Endothelial cell of umbilical vein (primary cell): ENCODE measurements around the gene WNT6. TPM values are rescaled to one million over a fixed set of nuclear protein-coding genes. Genes with fewer than 3 reads are reported as not detected.

ENCODE experiments used
- BruUV-seq: library from RNA; stranded (reverse); fragments of 400-500 nt; replicated peaks from 2 replicates; lab custom pipeline; 2021; lab: Mats Ljungman, UMichigan
- CTCF ChIA-PET: fragments of 300-600, 350-600 bp; sonication (Branson Sonifier 250); formaldehyde crosslinking; loops from one replicate; lab custom pipeline; 2021; ENCODE audit warnings: antibody characterized with exemption, inconsistent platforms; lab: Charles Lee
- POLR2A ChIA-PET: fragments of 300-600, 350-600 bp; sonication (Branson Sonifier 250); formaldehyde crosslinking; loops from one replicate; lab custom pipeline; 2021; ENCODE audit warnings: antibody characterized with exemption, inconsistent platforms; lab: Charles Lee
- DNase-seq: peaks from one replicate; pipeline ENCODE4 v3.0.0-alpha.2; 2011; ENCODE audit warnings: low read depth, low spot score
- FAIRE-seq: peaks from 2 replicates; lab custom pipeline; 2011; peaks lifted over from hg19 to GRCh38; lab: Jason Lieb, UNC
- H2AFZ ChIP-seq: 2 replicates; pipeline ENCODE4 v1.6.0; 2012; ENCODE audit warnings: low read depth, low read length, control low read depth, inconsistent platforms
- H3K27ac ChIP-seq: 2 replicates; pipeline ENCODE4 v1.5.1; 2011; ENCODE audit warnings: low read depth, mild to moderate bottlenecking, control low read depth, low read length, moderate library complexity; ENCODE audit not compliant: insufficient read depth
- H3K27me3 ChIP-seq, 2 experiments: 2 replicates each; pipeline versions ENCODE4 v1.6.0 to v1.6.1; 2011; ENCODE audit warnings: low read length in 2 of 2, mixed read lengths in 1 of 2; ENCODE audit not compliant: control insufficient read depth in 2 of 2, insufficient read depth in 2 of 2
- H3K36me3 ChIP-seq, 2 experiments: 2 replicates in 1 of 2; 3 replicates in 1 of 2; pipeline ENCODE4 v1.5.1; 2011; ENCODE audit warnings: low read length in 2 of 2, mild to moderate bottlenecking in 1 of 2, moderate library complexity in 1 of 2; ENCODE audit not compliant: control insufficient read depth in 2 of 2, insufficient read depth in 2 of 2; ENCODE audit errors: extremely low read depth in 1 of 2
- H3K4me1 ChIP-seq: 3 replicates; pipeline ENCODE4 v1.5.1; 2011; ENCODE audit warnings: mild to moderate bottlenecking, low read length; ENCODE audit not compliant: control insufficient read depth, insufficient read depth; ENCODE audit errors: extremely low read depth
- H3K4me2 ChIP-seq: 2 replicates; pipeline ENCODE4 v1.6.1; 2011; ENCODE audit warnings: low read length, control low read depth, mixed read lengths; ENCODE audit not compliant: insufficient read depth
- H3K4me3 ChIP-seq, 3 experiments: fragments of 200-600 bp in 1 of 3; sonication (generic), shearing (Covaris generic) in 1 of 3; replicated peaks in 1 of 3; 2 replicates each; pipeline ENCODE4 v1.5.1; 2011 to 2016; ENCODE audit warnings: control low read depth in 3 of 3, low read length in 3 of 3, mild to moderate bottlenecking in 2 of 3, inconsistent platforms in 1 of 3, low read depth in 1 of 3, moderate library complexity in 1 of 3; ENCODE audit not compliant: insufficient read depth in 1 of 3
- H3K79me2 ChIP-seq: 2 replicates; pipeline ENCODE4 v1.6.0; 2012; ENCODE audit warnings: low read length, inconsistent platforms; ENCODE audit not compliant: control insufficient read depth, insufficient read depth
- H3K9ac ChIP-seq: replicated peaks from 2 replicates; pipeline ENCODE3; 2011; ENCODE audit warnings: low read length, control low read depth; ENCODE audit not compliant: insufficient read depth; ENCODE audit errors: extremely low read depth
- H3K9me1 ChIP-seq: replicated peaks from 3 replicates; pipeline ENCODE4 v1.6.0; 2011; ENCODE audit warnings: mild to moderate bottlenecking, low read length; ENCODE audit not compliant: control insufficient read depth, insufficient read depth; ENCODE audit errors: extremely low read depth
- H3K9me3 ChIP-seq: replicated peaks from 2 replicates; pipeline ENCODE4 v1.5.1; 2012; ENCODE audit warnings: low read length, inconsistent platforms; ENCODE audit not compliant: control insufficient read depth, insufficient read depth
- H4K20me1 ChIP-seq: replicated peaks from 2 replicates; pipeline ENCODE3; 2011; ENCODE audit warnings: mild to moderate bottlenecking, low read length; ENCODE audit not compliant: control insufficient read depth, insufficient read depth; ENCODE audit errors: extremely low read depth
- CTCF ChIP-seq, 2 donors: IDR thresholded peaks; 1 replicate in 1 of 2; 2 replicates in 1 of 2; pipeline ENCODE4 v1.5.1; 2011; ENCODE audit warnings: low read length in 2 of 2, mild to moderate bottlenecking in 2 of 2, moderate library complexity in 2 of 2, control low read depth in 1 of 2, inconsistent platforms in 1 of 2, low read depth in 1 of 2; ENCODE audit not compliant: insufficient read depth in 1 of 2; ENCODE audit errors: extremely low read depth in 1 of 2
- EZH2 ChIP-seq: IDR thresholded peaks from 2 replicates; pipeline ENCODE4 v1.6.1; 2012; ENCODE audit warnings: borderline replicate concordance, low read depth, mild to moderate bottlenecking, moderate library complexity, low read length, inconsistent platforms; ENCODE audit not compliant: severe bottlenecking
- FOS ChIP-seq: IDR thresholded peaks from 2 replicates; pipeline ENCODE4 v1.6.1; 2011; ENCODE audit warnings: mild to moderate bottlenecking, low read length, moderate library complexity, borderline replicate concordance; ENCODE audit not compliant: insufficient read depth
- GATA2 ChIP-seq: IDR thresholded peaks from 2 replicates; pipeline ENCODE4 v1.7.0; 2011; ENCODE audit warnings: low read depth, mild to moderate bottlenecking, moderate library complexity, mixed read lengths, low read length; ENCODE audit not compliant: insufficient read length, insufficient read depth
- JUN ChIP-seq: IDR thresholded peaks from 2 replicates; pipeline ENCODE4 v1.6.1; 2011; ENCODE audit warnings: borderline replicate concordance, low read depth; ENCODE audit not compliant: insufficient read length, insufficient read depth
- MYC ChIP-seq: IDR thresholded peaks from one replicate; pipeline ENCODE4 v1.6.1; 2011; ENCODE audit warnings: mild to moderate bottlenecking, low read depth, low read length
- POLR2A ChIP-seq: IDR thresholded peaks from 2 replicates; pipeline ENCODE4 v1.6.1; 2012; ENCODE audit warnings: low read depth, mild to moderate bottlenecking, control low read depth, low read length
- POLR2AphosphoS5 ChIP-seq: IDR thresholded peaks from 2 replicates; pipeline ENCODE4 v1.6.1; 2012; ENCODE audit warnings: low read depth, mild to moderate bottlenecking, control low read depth, low read length, moderate library complexity; ENCODE audit not compliant: insufficient read depth
- dilution Hi-C: fragments of 300-500 bp; cut with MboI; formaldehyde crosslinking; loops from one replicate; pipeline ENCODE4 v1.15.0; 2019; ENCODE audit warnings: low sequenced_read_pairs; ENCODE audit not compliant: extremely low pct_ligation_motif_present
- intact Hi-C: fragments of 100-400 bp; cut with micrococcal nuclease; formaldehyde crosslinking; loops from one replicate; pipeline ENCODE4 v1.10.0; 2022
- polyA plus RNA-seq, 4 experiments: library from polyadenylated mRNA; depleted of rRNA in 3 of 4; stranded (reverse) in 3 of 4; unstranded in 1 of 4; fragments of >200 nt; gene quantifications; 2 replicates each; pipeline versions ENCODE4 v1.2.1 to v1.2.3, GENCODE V29; 2011 to 2012; ENCODE audit warnings: missing spikeins in 1 of 4
- total RNA-seq: library from RNA; stranded (reverse); gene quantifications from 2 replicates; pipeline ENCODE4 v1.2.3, GENCODE V29; 2021

The WNT6 gene
- total and polyA plus RNA-seq, 2 donors (not counting 3 experiments of a cell fraction or from before 2014, with no cell fraction given), result not detected

DNA sequence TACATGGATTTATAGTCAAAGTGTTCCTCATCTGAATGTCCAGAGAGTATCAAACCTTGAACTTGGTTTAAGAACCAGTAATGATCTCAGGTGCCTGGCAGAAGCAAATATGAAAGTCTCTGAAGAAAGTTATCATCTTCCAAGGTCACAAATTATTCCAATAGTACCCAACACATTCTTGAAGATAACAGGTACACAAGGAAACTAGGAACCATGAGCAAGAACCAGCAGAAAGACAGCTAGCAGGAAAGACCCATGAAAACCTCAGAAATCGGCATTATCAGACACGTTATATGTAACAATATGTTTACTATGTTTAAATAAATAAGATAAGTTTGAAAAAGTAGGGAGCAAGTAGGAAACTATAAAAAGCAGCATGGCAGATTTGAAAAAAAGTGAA, 22.1 kb upstream of the WNT6 start:
- CTCF ChIA-PET, result interaction anchor here (1.2 to 4.1 kb wide), 2 partner anchors 10 to 127 kb away, joined by 3 to 22 read pairs; partner anchors contain the start of gene TTLL4
- no peak overlapping the region for H3K4me2 ChIP-seq
- H3K4me1 ChIP-seq, result peaks cover 8% of the 10 kb centered on the region
- H4K20me1 ChIP-seq, result no peaks in the 10 kb centered on the region
- POLR2A ChIA-PET, result no interaction called here
- no peak overlapping the region for H3K27ac ChIP-seq
- DNase-seq (no peak), FAIRE-seq (no peak)
- no peak overlapping the region for H3K9ac ChIP-seq
- H3K36me3 ChIP-seq, result no peaks in the 10 kb centered on the region
- no TSS peak for BruUV-seq
- no peak overlapping the region for H2AFZ ChIP-seq
- intact Hi-C loops, result no loop called here
- dilution Hi-C loops, result no loop called here
- H3K27me3 ChIP-seq, result peaks cover 2 to 5% of the 10 kb centered on the region in 2 experiments
- no peak for TF ChIP-seq EZH2
- TF ChIP-seq GATA2, result no peak
- TF ChIP-seq MYC, result no peak
- TF ChIP-seq POLR2AphosphoS5, result no peak
- no peak for TF ChIP-seq FOS
- TF ChIP-seq JUN, result no peak
- TF ChIP-seq POLR2A, result no peak
- no peak for TF ChIP-seq CTCF (IDR thresholded peaks at IDR 0.05; ENCODE audit: extremely low read depth in 1 of 2, insufficient read depth in 1 of 2, low read depth in 1 of 2, low read length in 2 of 2)
- no peaks in the 10 kb centered on the region for H3K9me3 ChIP-seq
- no peaks in the 10 kb centered on the region for H3K9me1 ChIP-seq
- no peak overlapping the region for H3K4me3 ChIP-seq
- no peaks in the 10 kb centered on the region for H3K79me2 ChIP-seq
